H1 (cell line): ENCODE data around the gene XPO1. TPM values are rescaled to one million over a fixed set of nuclear protein-coding genes. Genes with fewer than 3 reads are reported as not detected.

ENCODE experiments used
- CBX5 ChIP-seq: fragments of 300-800, 300-1000 bp; sonication (generic); IDR thresholded peaks from 2 replicates; pipeline ENCODE4 v1.7.1; 2016; ENCODE audit warnings: antibody characterized with exemption, low read length, low read depth
- CEBPB ChIP-seq: IDR thresholded peaks from 2 replicates; pipeline ENCODE4 v1.6.1; 2012; ENCODE audit warnings: low read depth, low read length
- CTCF ChIP-seq, 3 experiments: IDR thresholded peaks; 1 replicate in 2 of 3; 2 replicates in 1 of 3; pipeline versions ENCODE4 v1.5.1 to v1.6.1; 2011; ENCODE audit warnings: low read length in 3 of 3, mild to moderate bottlenecking in 3 of 3, inconsistent platforms in 2 of 3, low read depth in 1 of 3, moderate library complexity in 1 of 3; ENCODE audit not compliant: insufficient read depth in 1 of 3; ENCODE audit errors: control extremely low read depth in 1 of 3
- EP300 ChIP-seq, 2 experiments: IDR thresholded peaks; 1 replicate in 1 of 2; 2 replicates in 1 of 2; pipeline ENCODE4 v1.6.1; 2011 to 2012; ENCODE audit warnings: low read depth in 2 of 2, low read length in 2 of 2, mild to moderate bottlenecking in 2 of 2, borderline replicate concordance in 1 of 2, inconsistent platforms in 1 of 2, moderate library complexity in 1 of 2
- HDAC2 ChIP-seq, 2 experiments: fragments of 300-600 bp in 1 of 2; sonication (generic) in 1 of 2; IDR thresholded peaks; 2 replicates each; pipeline ENCODE4 v1.6.1; 2011 to 2012; ENCODE audit warnings: low read depth in 2 of 2, low read length in 2 of 2, mild to moderate bottlenecking in 2 of 2, moderate library complexity in 2 of 2, borderline replicate concordance in 1 of 2, inconsistent platforms in 1 of 2
- JUN ChIP-seq: IDR thresholded peaks from 2 replicates; pipeline ENCODE4 v1.6.1; 2011; ENCODE audit warnings: low read depth, mild to moderate bottlenecking, improper control_type of control experiment, low read length
- SP4 ChIP-seq: IDR thresholded peaks from 2 replicates; pipeline ENCODE4 v1.6.1; 2012; ENCODE audit warnings: low read length, inconsistent platforms
- polyA plus RNA-seq, 7 experiments: library from polyadenylated mRNA; depleted of rRNA in 3 of 7; stranded (reverse) in 5 of 7; unstranded in 2 of 7; fragments of >200 nt in 5 of 7; fragments of 200-250 nt in 2 of 7; gene quantifications; 1 replicate in 5 of 7; 2 replicates in 1 of 7; 4 replicates in 1 of 7; pipeline versions ENCODE4 v1.2.1 to v1.2.3, GENCODE V29; 2011 to 2013; ENCODE audit warnings: missing spikeins in 2 of 7, mixed read lengths in 2 of 7
- total RNA-seq: library from RNA; stranded (reverse); fragmentation: NEBNext Ultra II Directional; extraction: Animal tissue kit (Norgen Biotek cat#: 25700); gene quantifications from 2 replicates; pipeline ENCODE4 v1.2.1, GENCODE V29; 2021

XPO1 gene
- total and polyA plus RNA-seq, 2 of the 8 experiments (the other 6 are each of a cell fraction or from before 2014, with no cell fraction given) = 110 to 296 TPM

DNA sequence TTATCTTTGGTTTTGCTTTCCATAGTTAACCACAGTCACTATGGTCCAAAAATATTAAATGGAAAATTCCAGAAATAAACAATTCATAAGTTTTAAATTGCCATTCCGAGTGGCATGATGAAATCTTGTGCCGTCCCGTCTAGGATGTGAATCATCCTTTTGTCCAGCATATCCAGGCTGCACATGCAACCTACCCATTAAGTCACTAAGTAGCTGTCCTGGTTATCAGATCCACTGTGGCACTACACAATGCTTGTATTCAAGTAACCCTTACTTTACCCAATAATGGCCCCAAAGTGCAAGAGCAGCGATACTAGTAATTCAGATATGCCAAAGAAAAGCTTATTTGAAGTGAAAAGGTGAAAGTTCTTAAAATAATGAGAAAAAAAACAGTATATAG, 78.0 kb downstream of the XPO1 start (continued):
- no peak for TF ChIP-seq CBX5
- no peak for TF ChIP-seq HDAC2 (IDR thresholded peaks at IDR 0.05; ENCODE audit: borderline replicate concordance in 1 of 2, low read depth in 2 of 2, low read length in 2 of 2)
- no peak for TF ChIP-seq CTCF (IDR thresholded peaks at IDR 0.05; ENCODE audit: control extremely low read depth in 1 of 3, insufficient read depth in 1 of 3, low read depth in 1 of 3, low read length in 3 of 3)
- no peak for TF ChIP-seq JUN
- TF ChIP-seq CEBPB = no peak
- no peak for TF ChIP-seq SP4
- TF ChIP-seq EP300 (IDR thresholded peaks at IDR 0.05; ENCODE audit: borderline replicate concordance in 1 of 2, low read depth in 2 of 2, low read length in 2 of 2) = no peak
